Endothelial cell of umbilical vein (primary cell): ENCODE data around the gene RIMBP2. TPM values are rescaled to one million over a fixed set of nuclear protein-coding genes. Genes with fewer than 3 reads are reported as not detected.

Source experiments
- BruUV-seq: library from RNA; stranded (reverse); fragments of 400-500 nt; replicated peaks from 2 replicates; lab custom pipeline; 2021; lab: Mats Ljungman, UMichigan
- CTCF ChIA-PET: fragments of 300-600, 350-600 bp; sonication (Branson Sonifier 250); formaldehyde crosslinking; loops from one replicate; lab custom pipeline; 2021; ENCODE audit warnings: antibody characterized with exemption, inconsistent platforms; lab: Charles Lee
- POLR2A ChIA-PET: fragments of 300-600, 350-600 bp; sonication (Branson Sonifier 250); formaldehyde crosslinking; loops from one replicate; lab custom pipeline; 2021; ENCODE audit warnings: antibody characterized with exemption, inconsistent platforms; lab: Charles Lee
- DNase-seq: peaks from one replicate; pipeline ENCODE4 v3.0.0-alpha.2; 2011; ENCODE audit warnings: low read depth, low spot score
- FAIRE-seq: peaks from 2 replicates; lab custom pipeline; 2011; peaks lifted over from hg19 to GRCh38; lab: Jason Lieb, UNC
- H2AFZ ChIP-seq: 2 replicates; pipeline ENCODE4 v1.6.0; 2012; ENCODE audit warnings: low read depth, low read length, control low read depth, inconsistent platforms
- H3K27ac ChIP-seq: 2 replicates; pipeline ENCODE4 v1.5.1; 2011; ENCODE audit warnings: low read depth, mild to moderate bottlenecking, control low read depth, low read length, moderate library complexity; ENCODE audit not compliant: insufficient read depth
- H3K27me3 ChIP-seq, 2 experiments: 2 replicates each; pipeline versions ENCODE4 v1.6.0 to v1.6.1; 2011; ENCODE audit warnings: low read length in 2 of 2, mixed read lengths in 1 of 2; ENCODE audit not compliant: control insufficient read depth in 2 of 2, insufficient read depth in 2 of 2
- H3K36me3 ChIP-seq, 2 experiments: 2 replicates in 1 of 2; 3 replicates in 1 of 2; pipeline ENCODE4 v1.5.1; 2011; ENCODE audit warnings: low read length in 2 of 2, mild to moderate bottlenecking in 1 of 2, moderate library complexity in 1 of 2; ENCODE audit not compliant: control insufficient read depth in 2 of 2, insufficient read depth in 2 of 2; ENCODE audit errors: extremely low read depth in 1 of 2
- H3K4me1 ChIP-seq: 3 replicates; pipeline ENCODE4 v1.5.1; 2011; ENCODE audit warnings: mild to moderate bottlenecking, low read length; ENCODE audit not compliant: control insufficient read depth, insufficient read depth; ENCODE audit errors: extremely low read depth
- H3K4me2 ChIP-seq: 2 replicates; pipeline ENCODE4 v1.6.1; 2011; ENCODE audit warnings: low read length, control low read depth, mixed read lengths; ENCODE audit not compliant: insufficient read depth
- H3K4me3 ChIP-seq, 3 experiments: fragments of 200-600 bp in 1 of 3; sonication (generic), shearing (Covaris generic) in 1 of 3; replicated peaks in 1 of 3; 2 replicates each; pipeline ENCODE4 v1.5.1; 2011 to 2016; ENCODE audit warnings: control low read depth in 3 of 3, low read length in 3 of 3, mild to moderate bottlenecking in 2 of 3, inconsistent platforms in 1 of 3, low read depth in 1 of 3, moderate library complexity in 1 of 3; ENCODE audit not compliant: insufficient read depth in 1 of 3
- H3K79me2 ChIP-seq: 2 replicates; pipeline ENCODE4 v1.6.0; 2012; ENCODE audit warnings: low read length, inconsistent platforms; ENCODE audit not compliant: control insufficient read depth, insufficient read depth
- H3K9ac ChIP-seq: replicated peaks from 2 replicates; pipeline ENCODE3; 2011; ENCODE audit warnings: low read length, control low read depth; ENCODE audit not compliant: insufficient read depth; ENCODE audit errors: extremely low read depth
- H3K9me1 ChIP-seq: replicated peaks from 3 replicates; pipeline ENCODE4 v1.6.0; 2011; ENCODE audit warnings: mild to moderate bottlenecking, low read length; ENCODE audit not compliant: control insufficient read depth, insufficient read depth; ENCODE audit errors: extremely low read depth
- H3K9me3 ChIP-seq: replicated peaks from 2 replicates; pipeline ENCODE4 v1.5.1; 2012; ENCODE audit warnings: low read length, inconsistent platforms; ENCODE audit not compliant: control insufficient read depth, insufficient read depth
- H4K20me1 ChIP-seq: replicated peaks from 2 replicates; pipeline ENCODE3; 2011; ENCODE audit warnings: mild to moderate bottlenecking, low read length; ENCODE audit not compliant: control insufficient read depth, insufficient read depth; ENCODE audit errors: extremely low read depth
- EZH2 ChIP-seq: IDR thresholded peaks from 2 replicates; pipeline ENCODE4 v1.6.1; 2012; ENCODE audit warnings: borderline replicate concordance, low read depth, mild to moderate bottlenecking, moderate library complexity, low read length, inconsistent platforms; ENCODE audit not compliant: severe bottlenecking
- POLR2AphosphoS5 ChIP-seq: IDR thresholded peaks from 2 replicates; pipeline ENCODE4 v1.6.1; 2012; ENCODE audit warnings: low read depth, mild to moderate bottlenecking, control low read depth, low read length, moderate library complexity; ENCODE audit not compliant: insufficient read depth
- dilution Hi-C: fragments of 300-500 bp; cut with MboI; formaldehyde crosslinking; loops from one replicate; pipeline ENCODE4 v1.15.0; 2019; ENCODE audit warnings: low sequenced_read_pairs; ENCODE audit not compliant: extremely low pct_ligation_motif_present
- intact Hi-C: fragments of 100-400 bp; cut with micrococcal nuclease; formaldehyde crosslinking; loops from one replicate; pipeline ENCODE4 v1.10.0; 2022
- polyA plus RNA-seq, 4 experiments: library from polyadenylated mRNA; depleted of rRNA in 3 of 4; stranded (reverse) in 3 of 4; unstranded in 1 of 4; fragments of >200 nt; gene quantifications; 2 replicates each; pipeline versions ENCODE4 v1.2.1 to v1.2.3, GENCODE V29; 2011 to 2012; ENCODE audit warnings: missing spikeins in 1 of 4
- total RNA-seq: library from RNA; stranded (reverse); gene quantifications from 2 replicates; pipeline ENCODE4 v1.2.3, GENCODE V29; 2021
- TF ChIP-seq, protein P1 (sequence below), 2 donors: IDR thresholded peaks; 1 replicate in 1 of 2; 2 replicates in 1 of 2; pipeline ENCODE4 v1.5.1; 2011; ENCODE audit warnings: low read length in 2 of 2, mild to moderate bottlenecking in 2 of 2, moderate library complexity in 2 of 2, control low read depth in 1 of 2, inconsistent platforms in 1 of 2, low read depth in 1 of 2; ENCODE audit not compliant: insufficient read depth in 1 of 2; ENCODE audit errors: extremely low read depth in 1 of 2

RIMBP2 gene
- total and polyA plus RNA-seq, 2 donors (not counting 3 experiments of a cell fraction or from before 2014, with no cell fraction given): 0.04 TPM; not detected in 1

- Histone ChIP-seq H3K27ac (no peak overlapping the region), H3K79me2 (no peaks in the 10 kb centered on the region), H3K4me1 (no peaks in the 10 kb centered on the region), H3K4me2 (no peak overlapping the region), H4K20me1 (no peaks in the 10 kb centered on the region), H3K36me3 (no peaks in the 10 kb centered on the region), H3K9me3 (no peaks in the 10 kb centered on the region), H3K27me3 (no peaks in the 10 kb centered on the region), H3K9me1 (no peaks in the 10 kb centered on the region), H3K4me3 (no peak overlapping the region), H3K9ac (no peak overlapping the region), H2AFZ (no peak overlapping the region)
- FAIRE-seq (no peak), DNase-seq (no peak)
- dilution Hi-C loops (no loop called here), intact Hi-C loops (no loop called here)
- TF ChIP-seq POLR2AphosphoS5: no peak
- no TSS peak for BruUV-seq
- POLR2A ChIA-PET: no interaction called here
- CTCF ChIA-PET: interaction anchor here (0.6 to 1.7 kb wide), 10 partner anchors 8 to 723 kb away, joined by 3 to 9 read pairs (median 4); no protein-coding TSS in a partner anchor
Measured at GRCh38 chr12:130748786-130749185, 32.7 kb upstream of the RIMBP2 start.

- no peaks in the 10 kb centered on the region for H3K79me2 ChIP-seq
- TF ChIP-seq EZH2: no peak
- TF ChIP-seq, protein P1, sequence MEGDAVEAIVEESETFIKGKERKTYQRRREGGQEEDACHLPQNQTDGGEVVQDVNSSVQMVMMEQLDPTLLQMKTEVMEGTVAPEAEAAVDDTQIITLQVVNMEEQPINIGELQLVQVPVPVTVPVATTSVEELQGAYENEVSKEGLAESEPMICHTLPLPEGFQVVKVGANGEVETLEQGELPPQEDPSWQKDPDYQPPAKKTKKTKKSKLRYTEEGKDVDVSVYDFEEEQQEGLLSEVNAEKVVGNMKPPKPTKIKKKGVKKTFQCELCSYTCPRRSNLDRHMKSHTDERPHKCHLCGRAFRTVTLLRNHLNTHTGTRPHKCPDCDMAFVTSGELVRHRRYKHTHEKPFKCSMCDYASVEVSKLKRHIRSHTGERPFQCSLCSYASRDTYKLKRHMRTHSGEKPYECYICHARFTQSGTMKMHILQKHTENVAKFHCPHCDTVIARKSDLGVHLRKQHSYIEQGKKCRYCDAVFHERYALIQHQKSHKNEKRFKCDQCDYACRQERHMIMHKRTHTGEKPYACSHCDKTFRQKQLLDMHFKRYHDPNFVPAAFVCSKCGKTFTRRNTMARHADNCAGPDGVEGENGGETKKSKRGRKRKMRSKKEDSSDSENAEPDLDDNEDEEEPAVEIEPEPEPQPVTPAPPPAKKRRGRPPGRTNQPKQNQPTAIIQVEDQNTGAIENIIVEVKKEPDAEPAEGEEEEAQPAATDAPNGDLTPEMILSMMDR (IDR thresholded peaks at IDR 0.05; ENCODE audit: extremely low read depth in 1 of 2, insufficient read depth in 1 of 2, low read depth in 1 of 2, low read length in 2 of 2): peak; percentile 73 to 90
- CTCF ChIA-PET: interaction anchor here (0.6 to 1.7 kb wide), 13 partner anchors 9 to 722 kb away, joined by 3 to 9 read pairs (median 4); no protein-coding TSS in a partner anchor
- FAIRE-seq (peak; percentile 68), DNase-seq (peak; percentile 48)
- H2AFZ ChIP-seq: no peak overlapping the region
- POLR2A ChIA-PET: no interaction called here
- no peaks in the 10 kb centered on the region for H3K36me3 ChIP-seq
- intact Hi-C loops (no loop called here), dilution Hi-C loops (no loop called here)
- H4K20me1 ChIP-seq: no peaks in the 10 kb centered on the region
- H3K27me3 ChIP-seq: no peaks in the 10 kb centered on the region
- BruUV-seq: no TSS peak
- no peaks in the 10 kb centered on the region for H3K9me1 ChIP-seq
- no peaks in the 10 kb centered on the region for H3K9me3 ChIP-seq
- no peak overlapping the region for H3K27ac ChIP-seq
- H3K4me1 ChIP-seq: no peaks in the 10 kb centered on the region
- H3K9ac ChIP-seq: no peak overlapping the region
- no peak overlapping the region for H3K4me2 ChIP-seq
- no peak overlapping the region for H3K4me3 ChIP-seq
Measured at GRCh38 chr12:130747867-130748740, 32.0 kb upstream of the RIMBP2 start.
